LNCaP clone FGC (cell line): ENCODE results near the gene IFI30.

Experiments used
- DNase-seq: peaks from one replicate; pipeline ENCODE4 v3.0.0-alpha.2; 2011; ENCODE audit warnings: low read depth
- H3K4me3 ChIP-seq: 2 replicates; pipeline ENCODE4 v1.5.1; 2011; ENCODE audit warnings: mild to moderate bottlenecking, low read depth, low read length, control low read depth
- CTCF ChIP-seq: IDR thresholded peaks from 2 replicates; pipeline ENCODE4 v1.5.1; 2012; ENCODE audit warnings: mild to moderate bottlenecking; ENCODE audit not compliant: control insufficient read depth, insufficient read depth; ENCODE audit errors: extremely low read depth

The IFI30 gene

GRCh38 chr19:18131841-18132596 is 41.6 kb upstream of the IFI30 start:
- TF ChIP-seq CTCF = no peak
- no peak overlapping the region for H3K4me3 ChIP-seq
- no peak for DNase-seq

GRCh38 chr19:18135712-18136584 is 37.7 kb upstream of the IFI30 start:
- H3K4me3 ChIP-seq = no peak overlapping the region
- no peak for DNase-seq
- TF ChIP-seq CTCF = no peak

- no peak for DNase-seq
- no peak overlapping the region for H3K4me3 ChIP-seq
- TF ChIP-seq CTCF = no peak
These were observed 36.4 kb upstream of the IFI30 start for GRCh38 chr19:18137242-18137641.

- DNase-seq = no peak
- no peak for TF ChIP-seq CTCF
These were observed 35.8 kb upstream of the IFI30 start for GRCh38 chr19:18137657-18138339.

GRCh38 chr19:18140473-18140872 is 33.1 kb upstream of the IFI30 start:
- DNase-seq = no peak
- TF ChIP-seq CTCF = no peak
- no peak overlapping the region for H3K4me3 ChIP-seq

More at GRCh38 chr19:18137657-18138339, 35.8 kb upstream of the IFI30 start:
- no peak overlapping the region for H3K4me3 ChIP-seq

- no peak for DNase-seq
- no peak overlapping the region for H3K4me3 ChIP-seq
- no peak for TF ChIP-seq CTCF
These were observed 32.6 kb upstream of the IFI30 start for GRCh38 chr19:18141031-18141430.
